Lower leg skin (tissue), 3 donors: Measurements from ENCODE around the gene LSMEM2.

Experiments
- CTCF ChIP-seq, 3 donors: fragments of 450-650 bp; IDR thresholded peaks; one replicate each; pipeline ENCODE4 v1.5.1; 2016; ENCODE audit warnings: antibody characterized with exemption in 3 of 3, mild to moderate bottlenecking in 3 of 3, moderate library complexity in 2 of 3
- POLR2A ChIP-seq, 2 donors: fragments of 450-650 bp; IDR thresholded peaks; one replicate each; pipeline ENCODE4 v1.6.1; 2016 to 2017; ENCODE audit warnings: antibody characterized with exemption in 2 of 2, mild to moderate bottlenecking in 1 of 2, moderate library complexity in 1 of 2

GRCh38 chr3:50249457-50249856, 29.4 kb upstream of the LSMEM2 start:
- TF ChIP-seq CTCF (IDR thresholded peaks at IDR 0.05) (no peak), POLR2A (IDR thresholded peaks at IDR 0.05) (no peak)
